GM23248 (cell line): Measurements from ENCODE around the gene PLXDC1.

Experiments used
- EZH2 ChIP-seq: fragments of 200-600 bp; sonication (generic); IDR thresholded peaks from 2 replicates; pipeline ENCODE4 v1.6.1; 2018; ENCODE audit warnings: antibody characterized with exemption, mild to moderate bottlenecking; ENCODE audit not compliant: insufficient read depth, poor library complexity, severe bottlenecking
- EZH2phosphoT487 ChIP-seq: fragments of 200-600 bp; sonication (generic); IDR thresholded peaks from 2 replicates; pipeline ENCODE4 v1.6.1; 2018; ENCODE audit warnings: antibody characterized with exemption, moderate library complexity, mild to moderate bottlenecking, low read depth; ENCODE audit not compliant: insufficient read depth

DNA sequence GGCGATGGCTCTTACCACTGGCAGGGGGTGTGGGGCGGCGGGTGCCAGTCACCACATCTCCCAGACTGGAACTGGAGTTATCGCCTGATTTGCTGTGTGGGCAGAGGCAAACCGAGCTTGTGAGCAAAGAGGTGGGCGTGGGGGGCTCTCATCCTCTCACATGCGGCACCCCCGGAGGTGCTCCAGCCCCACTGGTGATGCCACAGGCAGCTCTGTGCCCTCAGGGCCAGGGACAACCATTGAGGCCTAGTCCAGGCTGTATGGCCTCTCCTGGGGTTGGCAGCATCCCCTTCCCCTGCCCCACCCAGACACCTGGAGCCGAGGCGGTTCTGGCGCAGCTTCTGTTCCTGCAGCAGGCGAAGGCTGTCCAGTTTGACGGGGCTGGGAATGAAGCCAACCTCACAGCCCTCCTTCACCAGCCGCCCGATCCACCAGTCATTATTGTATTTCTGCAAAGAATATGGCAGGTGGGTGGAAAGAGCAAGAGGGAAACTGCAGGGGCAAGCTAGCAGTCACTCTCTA, 35.1 kb upstream of the PLXDC1 start:
- TF ChIP-seq EZH2 (no peak), EZH2phosphoT487 (no peak)
